Duodenal mucosa (tissue), 2 donors: ENCODE data around the gene ITPK1.

Experiments
- H3K27ac ChIP-seq: one replicate; pipeline ENCODE4 v1.7.0; 2013; ENCODE audit warnings: low read depth, low read length
- H3K27me3 ChIP-seq, 2 donors: one replicate each; pipeline ENCODE4 v1.7.0; 2013; ENCODE audit warnings: low read length in 2 of 2, control low read depth in 1 of 2; ENCODE audit not compliant: insufficient read depth in 2 of 2, control insufficient read depth in 1 of 2
- H3K36me3 ChIP-seq, 2 donors: one replicate each; pipeline ENCODE4 v1.7.0; 2013; ENCODE audit warnings: low read length in 2 of 2, control low read depth in 1 of 2; ENCODE audit not compliant: insufficient read depth in 2 of 2, control insufficient read depth in 1 of 2
- H3K4me1 ChIP-seq, 2 donors: one replicate each; pipeline ENCODE4 v1.7.0; 2013; ENCODE audit warnings: low read length in 2 of 2, control low read depth in 1 of 2; ENCODE audit not compliant: insufficient read depth in 2 of 2, control insufficient read depth in 1 of 2
- H3K4me3 ChIP-seq, 2 donors: one replicate each; pipeline ENCODE4 v1.7.0; 2013; ENCODE audit warnings: low read length in 2 of 2, low read depth in 1 of 2
- H3K9ac ChIP-seq, 2 donors: one replicate each; pipeline ENCODE4 v1.7.0; 2013; ENCODE audit warnings: low read length in 2 of 2, low read depth in 1 of 2
- H3K9me3 ChIP-seq, 2 donors: one replicate each; pipeline ENCODE4 v1.7.0; 2013; ENCODE audit warnings: low read length in 2 of 2, control low read depth in 1 of 2; ENCODE audit not compliant: control insufficient read depth in 1 of 2

The ITPK1 gene

DNA sequence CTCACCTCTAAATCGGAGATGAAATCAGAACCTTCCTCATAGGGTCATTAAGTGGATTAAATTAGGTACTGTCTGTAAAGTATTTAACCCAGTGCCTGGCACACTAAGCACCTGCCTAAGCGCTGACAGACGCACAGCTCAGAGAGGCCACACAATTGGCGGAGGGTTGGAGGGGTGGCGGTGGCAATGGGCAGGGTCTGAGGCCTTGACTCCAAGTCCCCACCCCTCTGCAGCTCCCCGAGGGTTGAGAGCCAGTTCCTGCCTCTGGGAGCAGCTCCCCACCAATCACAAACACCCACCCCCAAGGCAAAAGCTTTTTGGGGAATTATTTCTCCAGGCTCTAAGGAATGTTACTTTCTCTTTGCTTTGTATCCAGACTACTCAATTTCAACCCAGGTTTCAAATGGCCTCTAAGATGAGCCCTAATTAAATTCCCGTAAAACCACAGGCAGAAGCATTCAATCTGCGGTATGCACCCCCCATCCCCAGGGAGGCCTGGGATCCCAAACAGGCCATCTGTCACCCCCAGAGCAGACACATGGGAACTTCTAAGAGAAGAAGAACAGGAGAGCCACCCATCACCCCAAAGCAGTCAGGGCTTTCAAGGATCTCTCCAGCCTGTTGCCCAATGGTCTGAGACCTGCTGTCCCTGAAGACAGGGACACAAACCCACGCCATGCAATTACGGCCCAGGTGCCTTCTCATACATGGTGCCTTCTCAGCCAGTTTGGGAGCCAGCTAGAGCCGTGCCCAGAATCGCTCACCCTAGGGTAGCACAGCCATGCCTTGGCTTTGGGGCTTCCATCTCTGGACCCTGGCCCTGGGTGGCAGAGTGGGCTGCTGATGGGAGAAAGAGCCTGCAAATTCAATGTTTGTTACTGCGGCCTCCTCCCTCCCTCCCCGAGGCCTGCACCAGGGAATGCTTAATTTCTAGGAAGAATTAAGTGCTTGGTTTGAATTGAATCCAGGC lies 126.7 kb downstream of the ITPK1 start:
- Histone ChIP-seq H3K27ac (no peak overlapping the region), H3K9me3 (no peaks in the 10 kb centered on the region), H3K9ac (no peak overlapping the region), H3K4me3 (no peak overlapping the region), H3K36me3 (peaks cover 23 to 53% of the 10 kb centered on the region in 2 donors), H3K4me1 (peaks cover 20 to 26% of the 10 kb centered on the region in 2 donors), H3K27me3 (no peaks in the 10 kb centered on the region)

DNA sequence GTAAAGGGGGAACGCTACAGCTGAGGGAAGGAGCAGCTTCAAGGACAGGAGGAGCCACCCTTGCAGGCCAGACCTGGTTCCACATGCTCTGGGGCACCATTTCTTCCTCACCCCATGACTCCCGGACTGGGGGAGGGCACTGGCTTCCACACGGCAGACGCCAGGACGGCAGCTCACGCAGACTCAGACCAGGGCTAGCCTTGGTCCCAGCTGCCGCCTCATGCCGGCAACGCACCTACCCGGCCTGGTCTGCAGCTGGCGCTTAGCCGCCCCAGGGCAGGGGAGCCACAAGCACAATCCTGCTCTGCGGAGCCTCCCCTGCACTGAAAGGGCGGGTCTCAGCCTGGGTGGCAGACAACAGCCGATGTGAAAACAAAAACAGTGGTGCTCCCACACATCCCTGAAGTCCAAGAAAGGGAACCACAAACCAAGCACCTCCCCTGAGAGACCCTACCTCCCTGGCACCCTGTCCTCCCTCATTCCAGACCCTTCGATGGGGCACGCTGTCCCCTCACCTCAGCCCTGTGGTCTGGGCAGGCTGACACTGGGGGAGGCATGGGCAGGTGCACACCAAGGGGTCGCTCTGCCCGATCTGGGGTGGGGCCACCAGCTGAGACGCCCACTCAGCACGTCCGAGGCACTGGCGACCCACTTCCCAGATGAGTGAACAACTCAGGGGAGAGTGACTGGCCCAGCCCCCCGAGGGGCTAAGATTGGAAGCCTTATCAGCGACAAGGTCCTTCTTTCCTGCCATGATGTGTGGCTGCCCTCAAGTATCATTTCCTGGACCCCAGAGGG lies 127.8 kb downstream of the ITPK1 start:
- Histone ChIP-seq H3K4me1 (peaks cover 20 to 26% of the 10 kb centered on the region in 2 donors), H3K36me3 (peaks cover 15 to 44% of the 10 kb centered on the region in 2 donors), H3K27ac (no peak overlapping the region)

DNA sequence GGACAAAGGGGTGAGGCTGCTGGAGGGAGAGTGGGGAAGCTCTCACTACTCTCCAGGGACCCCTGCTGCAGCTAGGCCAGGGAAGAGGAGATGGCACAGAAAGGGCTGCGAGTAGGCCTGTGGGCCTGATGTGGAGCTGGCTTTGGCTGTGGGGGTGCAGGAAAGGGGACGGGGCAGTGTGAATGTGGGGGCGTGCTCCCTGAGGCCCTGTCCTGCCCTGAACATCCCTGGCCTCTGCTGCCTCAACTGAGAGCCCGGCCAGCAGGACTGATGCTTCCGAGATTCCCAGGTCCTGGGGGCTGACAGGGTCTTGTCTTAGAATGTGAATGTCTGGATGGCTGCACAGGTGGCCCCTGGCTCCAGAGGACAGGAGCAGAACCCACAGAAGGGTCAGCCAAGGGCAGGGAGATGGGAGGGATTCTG lies 128.6 kb downstream of the ITPK1 start:
- Histone ChIP-seq H3K4me1 (peaks cover 20 to 26% of the 10 kb centered on the region in 2 donors), H3K9ac (no peak overlapping the region), H3K36me3 (peaks cover 14 to 45% of the 10 kb centered on the region in 2 donors), H3K4me3 (no peak overlapping the region), H3K27me3 (no peaks in the 10 kb centered on the region), H3K27ac (no peak overlapping the region), H3K9me3 (no peaks in the 10 kb centered on the region)

More for the DNA sequence above, 127.8 kb downstream of the ITPK1 start:
- Histone ChIP-seq H3K27me3 (no peaks in the 10 kb centered on the region), H3K9ac (no peak overlapping the region), H3K4me3 (no peak overlapping the region), H3K9me3 (no peaks in the 10 kb centered on the region)

DNA sequence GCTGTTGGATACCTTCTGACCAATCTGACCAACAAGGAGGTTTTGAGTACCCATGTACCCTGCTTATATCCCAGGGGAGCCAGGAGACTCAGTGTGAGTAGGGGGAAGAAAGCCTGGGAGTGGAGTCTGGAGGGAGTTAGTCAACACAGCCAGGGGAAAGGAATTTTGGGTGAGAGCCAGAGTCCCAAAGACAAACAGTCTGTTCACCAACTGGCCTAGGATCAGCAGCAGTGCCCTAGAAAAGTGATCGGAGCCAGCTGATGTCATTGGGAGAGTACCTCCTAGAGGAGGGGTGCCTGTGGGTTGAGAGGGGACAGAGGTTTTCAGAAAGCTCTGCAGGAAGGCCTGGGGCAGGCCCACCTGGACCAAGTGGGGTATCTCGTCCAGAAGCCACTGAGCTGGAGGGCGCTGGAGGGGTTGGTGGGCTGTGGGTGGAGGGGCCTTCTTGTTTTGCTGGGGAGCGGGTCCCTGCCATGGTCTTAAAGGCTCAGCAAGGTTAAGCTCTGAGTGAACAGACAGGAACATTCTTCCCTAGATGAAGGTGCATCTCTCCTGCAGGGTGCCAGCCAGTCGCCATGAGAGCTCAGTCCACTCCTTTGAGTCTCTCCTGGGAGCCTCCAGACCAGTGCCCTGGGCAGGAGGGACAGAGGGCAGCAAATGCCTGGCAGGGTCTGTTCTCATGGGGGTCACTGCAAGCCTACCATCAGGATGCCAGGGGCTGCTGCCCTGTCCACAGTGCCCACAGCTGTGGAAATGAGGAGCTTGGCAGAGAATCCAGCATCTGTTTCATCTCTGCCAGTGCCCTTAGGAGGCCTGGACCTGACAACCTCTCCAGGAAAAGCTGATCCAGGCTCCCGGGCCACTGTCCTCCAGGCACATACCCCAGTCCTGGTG lies 129.2 kb downstream of the ITPK1 start:
- H3K36me3 ChIP-seq, result peaks cover 14 to 44% of the 10 kb centered on the region in 2 donors
- no peak overlapping the region for H3K9ac ChIP-seq
- H3K9me3 ChIP-seq, result no peaks in the 10 kb centered on the region
- no peaks in the 10 kb centered on the region for H3K27me3 ChIP-seq
- no peak overlapping the region for H3K27ac ChIP-seq
- H3K4me3 ChIP-seq, result no peak overlapping the region
- H3K4me1 ChIP-seq, result peaks cover 20 to 26% of the 10 kb centered on the region in 2 donors

DNA sequence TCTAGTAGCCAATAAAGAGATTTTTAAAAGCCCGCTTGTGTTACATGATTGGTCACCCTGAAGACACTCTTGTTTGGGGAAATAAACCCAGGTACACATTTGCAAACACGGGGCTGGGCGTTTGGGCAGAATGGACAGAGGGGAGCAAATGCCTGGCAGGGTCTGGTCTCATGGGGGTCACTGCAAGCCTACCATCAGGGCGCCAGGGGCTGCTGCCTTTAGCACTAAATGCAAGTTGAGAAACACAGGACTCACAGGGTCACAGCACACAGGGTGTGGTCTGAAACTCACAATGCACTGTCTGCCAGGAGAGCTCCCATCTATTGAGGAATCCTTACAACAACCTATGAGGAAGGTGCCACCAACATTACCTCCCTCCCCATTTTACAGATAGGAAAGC lies 130.2 kb downstream of the ITPK1 start:
- peaks cover 14 to 36% of the 10 kb centered on the region in 2 donors for H3K36me3 ChIP-seq
- no peaks in the 10 kb centered on the region for H3K27me3 ChIP-seq
- no peak overlapping the region for H3K27ac ChIP-seq
- no peak overlapping the region for H3K9ac ChIP-seq
- no peaks in the 10 kb centered on the region for H3K9me3 ChIP-seq
- H3K4me1 ChIP-seq, result peaks cover 20 to 26% of the 10 kb centered on the region in 2 donors
- no peak overlapping the region for H3K4me3 ChIP-seq

DNA sequence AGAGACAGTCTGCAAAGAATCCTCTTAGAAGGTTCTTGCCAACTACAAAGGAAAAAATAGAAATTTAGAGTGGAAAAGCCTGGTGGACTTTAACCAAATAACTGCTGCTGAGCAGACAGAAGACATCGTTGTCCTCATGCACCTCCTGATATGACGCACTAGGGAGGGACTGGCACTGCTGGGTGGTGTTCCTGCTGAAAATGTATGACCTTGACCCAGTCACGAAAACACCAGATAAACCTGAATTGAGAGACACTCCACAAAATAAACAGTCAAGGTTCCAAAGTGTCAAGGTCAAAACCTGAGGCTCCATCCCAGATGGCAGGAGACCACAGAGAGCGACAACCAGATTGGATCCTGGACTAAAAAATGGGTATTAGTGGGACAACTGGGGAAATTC lies 130.8 kb downstream of the ITPK1 start:
- Histone ChIP-seq H3K36me3 (peaks cover 11 to 34% of the 10 kb centered on the region in 2 donors), H3K4me3 (peak overlapping the region in 1 of 2 donors; percentile 3), H3K27ac (no peak overlapping the region), H3K9me3 (peaks cover 0 to 6% of the 10 kb centered on the region in 2 donors), H3K4me1 (peaks cover 20 to 26% of the 10 kb centered on the region in 2 donors), H3K9ac (no peak overlapping the region), H3K27me3 (no peaks in the 10 kb centered on the region)

DNA sequence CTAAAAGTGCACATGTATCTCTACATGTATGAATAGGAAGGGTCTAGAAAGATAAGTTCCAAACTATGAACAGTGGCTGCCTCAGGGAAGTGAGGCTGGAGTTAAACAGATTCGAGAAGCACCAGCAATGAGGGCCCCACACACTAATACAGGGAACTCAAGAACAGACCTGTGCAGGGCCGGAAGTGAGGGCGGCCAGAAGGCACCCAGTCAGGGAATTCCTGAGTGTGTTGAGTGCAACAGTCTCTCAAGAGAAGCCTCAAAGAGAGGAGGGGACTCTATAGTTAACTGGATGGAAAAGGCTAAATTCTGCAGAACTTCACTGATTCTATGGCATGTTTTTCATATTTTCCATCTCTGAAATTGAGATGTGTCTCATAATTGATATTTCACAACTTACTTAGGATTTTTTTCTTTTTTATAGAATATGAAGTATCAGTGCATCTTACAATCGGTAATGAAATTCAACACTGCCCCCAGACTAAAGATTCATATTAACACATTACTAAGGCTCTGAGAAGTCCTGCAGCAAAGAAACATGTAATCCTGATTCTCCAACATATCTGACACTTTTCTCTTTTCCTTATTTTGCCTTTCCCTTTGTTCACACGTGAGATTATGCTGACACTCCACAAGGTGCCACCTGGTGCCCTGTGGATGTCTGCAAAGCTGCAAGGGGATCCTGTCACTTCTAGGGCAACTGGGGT lies 131.5 kb downstream of the ITPK1 start:
- Histone ChIP-seq H3K9me3 (peaks cover 0 to 9% of the 10 kb centered on the region in 2 donors), H3K4me1 (peaks cover 20 to 26% of the 10 kb centered on the region in 2 donors), H3K9ac (no peak overlapping the region), H3K27me3 (no peaks in the 10 kb centered on the region), H3K4me3 (no peak overlapping the region), H3K36me3 (peaks cover 7 to 36% of the 10 kb centered on the region in 2 donors), H3K27ac (no peak overlapping the region)

DNA sequence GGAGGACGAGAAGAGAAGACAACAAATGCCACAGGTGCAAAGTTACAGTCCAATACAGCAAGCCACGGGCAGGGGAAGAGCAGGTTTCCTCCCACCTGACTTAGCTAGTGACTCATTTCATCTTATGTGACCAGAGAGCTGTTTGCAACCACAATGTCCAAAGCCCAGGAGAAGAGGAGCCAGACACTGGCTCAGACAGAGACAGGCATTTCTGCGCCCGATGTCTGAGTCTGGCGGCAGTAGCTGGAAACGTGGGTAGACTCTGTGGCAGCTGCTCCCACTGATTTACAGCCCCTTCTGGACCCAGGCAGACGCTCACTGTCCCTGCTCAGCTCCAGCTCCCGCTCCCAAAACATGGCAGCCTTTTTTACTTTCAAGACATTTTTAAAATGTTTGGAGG lies 132.8 kb downstream of the ITPK1 start:
- Histone ChIP-seq H3K4me3 (no peak overlapping the region), H3K27me3 (no peaks in the 10 kb centered on the region), H3K9ac (no peak overlapping the region), H3K9me3 (peaks cover 11 to 16% of the 10 kb centered on the region in 2 donors), H3K27ac (no peak overlapping the region), H3K36me3 (peaks cover 7 to 38% of the 10 kb centered on the region in 2 donors), H3K4me1 (peaks cover 20 to 26% of the 10 kb centered on the region in 2 donors)

DNA sequence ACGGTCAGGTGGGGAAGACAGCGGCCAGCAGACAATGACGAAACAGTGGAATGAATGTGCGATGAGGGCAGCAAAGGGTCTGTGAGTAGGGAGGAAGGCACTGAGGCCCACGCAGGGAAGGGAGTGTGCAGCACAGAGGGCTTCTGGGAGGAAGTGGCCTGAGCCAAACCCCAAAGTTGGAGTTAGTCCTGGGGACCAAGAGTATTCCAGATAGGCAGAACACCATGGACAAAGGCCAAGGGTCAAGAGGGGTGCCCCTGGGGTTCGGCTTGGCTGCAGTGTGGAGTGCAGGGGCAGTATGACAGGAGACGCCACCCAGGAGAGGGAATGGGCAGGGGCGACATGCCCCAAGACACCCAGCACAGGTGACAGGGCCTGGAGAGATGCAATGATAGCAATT lies 134.0 kb downstream of the ITPK1 start:
- Histone ChIP-seq H3K36me3 (peaks cover 10 to 43% of the 10 kb centered on the region in 2 donors), H3K4me1 (peaks cover 20 to 23% of the 10 kb centered on the region in 2 donors), H3K9me3 (peaks cover 12 to 16% of the 10 kb centered on the region in 2 donors), H3K9ac (no peak overlapping the region), H3K27me3 (no peaks in the 10 kb centered on the region), H3K27ac (no peak overlapping the region), H3K4me3 (no peak overlapping the region)
